ENCODE data around the gene ZBTB32. TPM values are rescaled to one million over a fixed set of nuclear protein-coding genes. Genes with fewer than 3 reads are reported as not detected.

Gene ZBTB32
- total RNA-seq, 2 donors from 2014 or later, result not detected

DNA sequence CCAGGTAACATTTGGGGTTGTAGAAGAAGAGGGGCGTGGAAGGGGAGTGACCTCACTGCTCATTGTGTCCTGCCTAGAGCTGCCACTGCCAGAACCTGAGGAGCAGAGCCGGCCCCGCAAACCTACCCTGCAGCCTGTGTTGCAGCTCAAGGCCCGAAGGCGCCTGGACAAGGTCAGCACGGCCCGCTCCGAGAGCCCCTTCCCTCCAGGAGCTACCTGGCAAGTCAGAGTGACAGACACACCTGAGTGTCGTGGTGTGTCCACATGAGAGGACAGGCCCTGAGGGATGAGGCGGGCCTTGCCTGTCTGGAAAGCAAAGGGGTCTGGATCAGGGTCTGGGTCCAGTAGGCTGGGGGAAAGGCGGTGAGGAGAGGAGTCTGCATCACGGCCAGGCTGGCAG lies 20.2 kb downstream of the ZBTB32 start:
- DNase-seq (ENCODE audit: low spot score), result no peak
- no peaks in the 10 kb centered on the region for H3K27me3 ChIP-seq
- no peaks in the 10 kb centered on the region for H3K9me3 ChIP-seq
- H3K27ac ChIP-seq, result no peak overlapping the region
- TF ChIP-seq, protein P1, sequence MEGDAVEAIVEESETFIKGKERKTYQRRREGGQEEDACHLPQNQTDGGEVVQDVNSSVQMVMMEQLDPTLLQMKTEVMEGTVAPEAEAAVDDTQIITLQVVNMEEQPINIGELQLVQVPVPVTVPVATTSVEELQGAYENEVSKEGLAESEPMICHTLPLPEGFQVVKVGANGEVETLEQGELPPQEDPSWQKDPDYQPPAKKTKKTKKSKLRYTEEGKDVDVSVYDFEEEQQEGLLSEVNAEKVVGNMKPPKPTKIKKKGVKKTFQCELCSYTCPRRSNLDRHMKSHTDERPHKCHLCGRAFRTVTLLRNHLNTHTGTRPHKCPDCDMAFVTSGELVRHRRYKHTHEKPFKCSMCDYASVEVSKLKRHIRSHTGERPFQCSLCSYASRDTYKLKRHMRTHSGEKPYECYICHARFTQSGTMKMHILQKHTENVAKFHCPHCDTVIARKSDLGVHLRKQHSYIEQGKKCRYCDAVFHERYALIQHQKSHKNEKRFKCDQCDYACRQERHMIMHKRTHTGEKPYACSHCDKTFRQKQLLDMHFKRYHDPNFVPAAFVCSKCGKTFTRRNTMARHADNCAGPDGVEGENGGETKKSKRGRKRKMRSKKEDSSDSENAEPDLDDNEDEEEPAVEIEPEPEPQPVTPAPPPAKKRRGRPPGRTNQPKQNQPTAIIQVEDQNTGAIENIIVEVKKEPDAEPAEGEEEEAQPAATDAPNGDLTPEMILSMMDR (IDR thresholded peaks at IDR 0.05), result no peak
- peaks cover 93% of the 10 kb centered on the region for H3K36me3 ChIP-seq
- no peak overlapping the region for H3K4me3 ChIP-seq
- peaks cover 0 to 6% of the 10 kb centered on the region in 2 donors for H3K4me1 ChIP-seq

- no peak overlapping the region for H3K4me3 ChIP-seq
- H3K36me3 ChIP-seq, result peaks cover 94% of the 10 kb centered on the region
- no peak for DNase-seq (ENCODE audit: low spot score)
Observed at GRCh38 chr19:35725216-35725861, 21.0 kb downstream of the ZBTB32 start.

GRCh38 chr19:35727053-35727955 lies 22.9 kb downstream of the ZBTB32 start:
- no peaks in the 10 kb centered on the region for H3K9me3 ChIP-seq
- no peaks in the 10 kb centered on the region for H3K27me3 ChIP-seq
- TF ChIP-seq, protein P1 (IDR thresholded peaks at IDR 0.05), result no peak
- H3K4me1 ChIP-seq, result no peaks in the 10 kb centered on the region
- H3K27ac ChIP-seq, result no peak overlapping the region
- DNase-seq (ENCODE audit: low spot score), result no peak
- peaks cover 98% of the 10 kb centered on the region for H3K36me3 ChIP-seq
- H3K4me3 ChIP-seq, result no peak overlapping the region

More at GRCh38 chr19:35725216-35725861, 21.0 kb downstream of the ZBTB32 start:
- Histone ChIP-seq H3K27ac (no peak overlapping the region), H3K9me3 (no peaks in the 10 kb centered on the region), H3K4me1 (no peaks in the 10 kb centered on the region), H3K27me3 (no peaks in the 10 kb centered on the region)
- TF ChIP-seq, protein P1 (IDR thresholded peaks at IDR 0.05), result no peak

DNA sequence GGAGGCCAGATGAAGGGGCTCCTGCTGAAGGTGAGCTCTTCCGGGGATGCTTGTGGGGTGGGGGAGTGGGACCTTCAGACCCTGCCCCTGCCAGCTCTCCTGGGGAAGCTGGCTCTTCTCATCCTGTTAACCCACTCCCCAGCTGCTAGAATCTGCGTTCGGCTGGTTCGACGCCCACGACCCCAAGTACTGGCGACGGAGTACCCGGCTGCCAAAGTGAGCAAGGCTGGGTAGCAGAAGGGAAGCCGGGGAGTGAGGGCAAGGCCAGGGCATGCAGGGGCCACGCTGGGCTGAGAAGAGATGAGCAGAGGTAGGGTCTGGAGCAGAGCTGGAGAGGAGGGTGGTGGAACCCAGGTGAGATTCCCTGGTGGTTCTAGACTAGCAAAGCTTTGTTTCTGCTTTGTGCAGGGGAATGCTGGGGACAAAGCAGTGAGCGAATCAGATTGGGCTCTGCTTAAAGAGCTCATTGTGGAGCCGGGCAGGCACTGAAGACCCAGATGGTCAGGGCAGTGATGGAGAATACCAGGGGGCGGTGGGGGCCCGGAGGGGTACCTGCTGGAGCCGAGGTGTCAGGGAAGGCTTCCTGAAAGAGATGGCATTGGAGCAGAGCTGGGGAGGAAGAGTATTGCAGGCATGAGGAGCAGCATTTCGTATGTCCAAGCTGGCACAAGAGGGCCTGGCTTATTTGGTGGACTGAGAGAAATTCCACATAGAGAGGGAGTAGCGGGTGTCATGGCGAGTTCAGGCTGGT lies 23.8 kb downstream of the ZBTB32 start:
- TF ChIP-seq, protein P1 (IDR thresholded peaks at IDR 0.05), result no peak
- H3K4me3 ChIP-seq, result no peak overlapping the region
- H3K36me3 ChIP-seq, result peaks cover 98% of the 10 kb centered on the region
- no peaks in the 10 kb centered on the region for H3K27me3 ChIP-seq
- H3K9me3 ChIP-seq, result no peaks in the 10 kb centered on the region
- H3K4me1 ChIP-seq, result no peaks in the 10 kb centered on the region
- no peak for DNase-seq (ENCODE audit: low spot score)
- H3K27ac ChIP-seq, result no peak overlapping the region

DNA sequence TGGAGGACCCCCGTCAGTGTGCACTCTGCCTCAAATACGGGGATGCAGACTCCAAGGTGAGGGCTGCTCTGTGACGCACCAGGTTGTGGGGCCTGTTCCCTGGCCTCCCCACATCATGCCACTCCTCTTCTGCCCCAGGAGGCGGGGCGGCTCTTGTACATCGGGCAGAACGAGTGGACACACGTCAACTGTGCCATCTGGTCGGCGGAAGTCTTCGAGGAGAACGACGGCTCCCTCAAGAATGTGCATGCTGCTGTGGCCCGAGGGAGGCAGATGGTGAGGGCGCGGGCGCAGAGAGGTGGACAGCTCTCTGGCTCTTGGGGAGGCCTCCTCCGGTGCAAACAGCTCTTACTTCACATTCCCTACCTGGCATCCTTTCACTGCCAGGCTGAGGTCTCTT lies 24.7 kb downstream of the ZBTB32 start:
- peaks cover 89% of the 10 kb centered on the region for H3K36me3 ChIP-seq
- DNase-seq (ENCODE audit: low spot score), result no peak
- no peaks in the 10 kb centered on the region for H3K27me3 ChIP-seq
- H3K27ac ChIP-seq, result no peak overlapping the region
- TF ChIP-seq, protein P1 (IDR thresholded peaks at IDR 0.05), result no peak
- no peaks in the 10 kb centered on the region for H3K9me3 ChIP-seq
- no peaks in the 10 kb centered on the region for H3K4me1 ChIP-seq
- no peak overlapping the region for H3K4me3 ChIP-seq

Measured in right atrium auricular region (tissue), 2 donors.